Measurements from ENCODE around the gene CYP39A1. TPM values are rescaled to one million over a fixed set of nuclear protein-coding genes. Genes with fewer than 3 reads are reported as not detected.

The CYP39A1 gene
- total RNA-seq, 1 experiment from 2014 or later, result 0.94 TPM

DNA sequence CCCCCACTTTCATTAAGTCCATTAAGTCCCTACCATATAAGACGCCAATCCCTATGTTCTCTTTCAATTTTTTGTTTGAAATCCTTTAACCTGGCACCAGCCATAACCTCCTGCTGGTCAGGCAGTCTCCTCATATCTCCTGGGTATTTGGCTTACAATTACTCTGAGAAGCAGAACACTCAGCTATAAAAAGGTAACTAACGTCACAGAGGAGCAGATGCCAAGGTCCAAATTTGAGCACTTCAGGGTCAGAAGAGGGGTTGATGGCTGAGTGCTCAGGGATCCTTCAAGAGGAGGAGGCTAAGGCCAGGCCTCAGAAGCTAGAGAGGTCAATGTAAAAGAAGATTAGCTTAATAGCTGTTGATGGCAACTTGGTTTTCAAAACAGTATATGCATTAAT, 139.1 kb downstream of the CYP39A1 start:
- no peak for DNase-seq (ENCODE audit: low spot score)

DNA sequence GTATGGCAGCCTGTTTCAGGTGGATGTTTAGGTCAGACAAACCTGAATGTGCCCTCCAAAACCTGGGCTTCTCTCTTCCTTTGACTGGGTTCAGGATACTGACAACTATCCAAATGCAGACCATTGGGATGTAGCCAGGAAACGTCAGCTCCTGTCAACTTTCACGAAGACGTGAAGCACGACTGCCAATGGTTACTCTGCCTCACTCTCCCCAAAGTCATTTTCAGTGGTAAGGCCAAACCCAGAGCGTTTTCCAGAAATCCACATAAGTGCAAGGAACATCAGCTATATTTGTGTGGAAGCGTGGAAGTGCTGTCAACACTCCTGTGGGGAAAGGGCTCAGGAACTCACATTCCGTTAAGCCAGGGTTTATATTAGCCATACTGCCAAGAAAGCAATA, 141.3 kb downstream of the CYP39A1 start:
- no peak for DNase-seq (ENCODE audit: low spot score)

DNA sequence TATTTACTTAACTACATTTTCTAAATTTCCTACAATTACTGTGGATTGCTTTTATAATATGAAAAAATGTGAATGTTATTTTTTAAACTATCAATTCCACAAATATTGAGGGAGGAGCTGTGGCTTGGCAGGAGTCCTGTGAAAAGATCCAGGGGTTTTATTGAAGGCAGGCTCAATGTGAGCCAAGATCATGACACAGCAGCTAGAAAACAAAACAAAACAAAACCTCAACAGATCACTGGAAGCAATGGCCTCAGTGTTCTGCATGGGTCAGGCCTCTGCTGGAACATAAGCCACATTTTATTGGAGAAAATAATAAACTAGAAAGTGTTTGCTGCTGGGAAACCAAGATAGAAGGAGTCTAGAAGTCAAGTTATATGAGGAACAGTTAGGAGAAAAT, 142.0 kb downstream of the CYP39A1 start:
- no peak for DNase-seq (ENCODE audit: low spot score)

DNA sequence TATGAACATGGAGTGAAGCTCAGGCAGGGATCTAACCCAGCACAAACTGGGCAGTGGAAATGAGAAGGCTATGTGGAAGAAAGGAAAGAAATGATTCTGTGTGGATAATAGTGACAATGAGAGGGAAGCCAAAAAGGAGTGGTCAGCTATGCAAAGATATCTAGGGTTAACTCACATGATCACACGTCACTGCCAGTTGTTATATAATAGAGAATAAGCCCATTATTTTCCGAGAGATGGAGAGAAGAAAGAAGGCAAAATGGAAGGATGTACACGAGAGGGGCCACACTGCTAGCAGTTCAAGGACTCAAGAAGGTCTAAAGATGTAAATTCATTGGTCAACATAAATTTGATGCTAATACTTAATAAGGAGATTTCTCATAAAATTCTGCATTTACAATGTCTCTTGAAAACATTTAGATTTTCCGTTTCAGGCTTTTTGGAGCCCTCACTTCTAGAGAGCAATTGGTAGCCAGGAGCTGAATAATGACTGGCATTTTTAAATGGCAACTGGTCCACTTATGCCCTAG, 142.6 kb downstream of the CYP39A1 start:
- no peak for DNase-seq (ENCODE audit: low spot score)

DNA sequence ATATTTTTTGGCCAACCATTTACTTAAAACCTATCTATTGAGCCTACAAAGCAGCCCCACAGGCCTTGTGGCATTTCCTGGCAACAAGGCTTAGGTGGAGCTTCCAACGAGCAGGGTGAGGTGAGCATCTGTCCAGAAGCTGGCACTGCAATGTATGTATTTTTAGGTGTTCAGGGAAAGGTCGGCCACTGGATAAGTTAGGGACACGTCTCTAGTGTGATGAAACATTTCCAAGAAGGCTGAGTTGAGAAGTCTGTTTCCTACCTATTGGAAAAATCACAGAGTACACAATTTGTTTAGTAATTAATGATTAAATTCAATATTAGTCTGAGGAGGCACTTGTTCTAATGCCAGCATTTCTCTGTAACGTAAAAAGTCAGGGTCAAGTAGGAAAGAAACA, 143.6 kb downstream of the CYP39A1 start:
- DNase-seq (ENCODE audit: low spot score), result no peak

DNA sequence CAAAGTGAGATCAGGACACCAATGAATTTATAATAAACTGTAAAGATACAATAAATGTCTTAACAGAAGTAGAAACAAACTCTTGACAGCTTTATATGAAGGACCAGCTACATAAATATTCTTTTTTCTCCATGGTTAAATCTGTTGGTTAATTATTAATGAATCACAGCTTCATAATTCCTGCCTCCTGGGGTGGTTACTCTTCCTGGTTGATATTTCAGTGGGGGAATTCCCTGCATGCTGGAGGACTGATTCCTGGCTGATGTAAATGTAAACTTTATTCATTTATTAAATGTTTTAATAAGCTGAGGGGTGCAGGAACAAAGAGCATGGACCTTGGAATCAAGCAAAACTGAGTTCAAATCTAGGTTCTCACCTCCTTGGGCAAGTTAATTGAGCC, 145.2 kb downstream of the CYP39A1 start:
- peak; percentile 32 for DNase-seq (ENCODE audit: low spot score)

DNA sequence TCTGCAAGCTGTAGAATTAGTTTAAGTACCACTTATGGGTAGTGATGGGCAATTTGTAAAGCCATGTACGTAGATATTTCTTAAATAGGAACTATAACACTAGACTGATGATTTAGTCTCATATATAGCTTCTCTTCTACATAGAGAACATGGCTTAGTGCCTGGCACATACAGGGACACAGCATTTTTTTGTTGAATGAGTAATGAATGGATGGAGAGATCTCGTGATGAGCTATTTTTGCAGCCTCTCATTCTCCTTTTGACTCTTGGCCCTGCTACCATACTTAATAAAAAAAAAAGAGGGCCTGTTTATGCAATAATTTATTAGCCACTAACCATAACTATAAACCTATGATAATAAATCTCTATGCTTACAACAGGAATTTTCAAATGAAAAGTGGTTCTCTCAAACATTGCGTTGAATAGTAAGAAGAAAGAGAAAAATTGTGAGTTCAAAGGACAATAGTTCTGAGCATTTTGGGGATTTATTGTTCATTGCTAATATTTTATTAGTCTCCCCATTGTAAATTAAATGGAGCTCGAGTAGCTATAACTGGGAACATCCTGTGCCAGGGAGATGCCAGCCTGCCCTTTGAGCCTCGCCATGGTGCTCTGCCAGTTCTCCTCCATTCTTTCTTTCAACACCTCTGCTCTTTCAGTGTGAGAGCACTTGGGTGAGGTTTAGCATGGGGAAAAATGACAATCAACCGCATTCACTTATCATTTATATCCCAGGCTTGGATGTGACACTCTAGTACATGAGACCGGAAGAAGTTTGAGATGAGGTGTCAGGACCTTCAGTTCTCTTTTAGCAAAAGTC, 146.7 kb downstream of the CYP39A1 start:
- no peak for DNase-seq (ENCODE audit: low spot score)

DNA sequence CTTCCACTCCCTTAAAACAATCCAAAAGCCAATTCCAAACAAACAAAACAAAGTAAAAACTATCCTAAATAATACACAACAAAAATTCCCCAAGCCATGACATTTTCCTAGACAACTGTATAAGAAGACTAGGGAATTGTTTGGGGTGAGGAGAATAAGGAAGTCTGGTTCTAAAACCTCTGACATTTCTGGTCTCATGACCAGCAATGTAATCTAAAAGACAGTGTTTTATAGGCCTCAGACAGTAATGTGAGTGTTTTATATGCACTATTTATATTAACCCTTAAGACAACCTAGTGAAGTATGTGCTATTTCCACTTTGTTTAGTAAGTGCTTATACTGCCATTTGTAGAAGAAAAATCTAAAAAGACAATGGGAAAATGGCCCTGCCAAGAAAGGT, 148.4 kb downstream of the CYP39A1 start:
- no peak for DNase-seq (ENCODE audit: low spot score)

DNA sequence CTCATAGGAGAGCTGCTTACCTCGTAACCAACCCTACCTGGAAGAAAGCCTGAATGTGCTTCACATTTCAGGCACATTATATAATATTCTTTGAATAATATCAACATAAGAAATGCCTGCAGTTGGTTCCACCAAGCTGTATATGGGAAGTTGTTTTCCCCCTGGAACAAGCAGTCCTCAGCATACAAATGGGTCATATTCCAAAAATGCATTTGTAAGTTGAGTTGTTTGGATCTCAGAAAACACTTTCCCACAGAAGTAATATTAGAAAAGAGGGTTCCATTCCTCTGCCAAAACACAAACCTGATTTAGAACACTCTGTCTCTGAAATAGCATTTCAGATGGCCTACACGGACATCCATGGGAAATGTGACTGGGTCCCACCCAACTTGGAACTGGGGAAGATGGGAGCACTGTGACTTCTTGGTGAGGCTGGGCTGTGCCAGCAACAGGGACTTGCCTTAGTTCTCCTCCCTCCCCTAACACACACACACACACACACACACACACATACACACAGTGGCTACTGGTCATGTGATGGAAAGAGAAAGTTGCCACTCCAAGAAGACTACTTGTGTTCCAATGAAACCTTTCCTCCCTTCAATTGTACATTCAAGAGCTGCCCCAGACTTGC, 150.0 kb downstream of the CYP39A1 start:
- DNase-seq (ENCODE audit: low spot score), result no peak

DNA sequence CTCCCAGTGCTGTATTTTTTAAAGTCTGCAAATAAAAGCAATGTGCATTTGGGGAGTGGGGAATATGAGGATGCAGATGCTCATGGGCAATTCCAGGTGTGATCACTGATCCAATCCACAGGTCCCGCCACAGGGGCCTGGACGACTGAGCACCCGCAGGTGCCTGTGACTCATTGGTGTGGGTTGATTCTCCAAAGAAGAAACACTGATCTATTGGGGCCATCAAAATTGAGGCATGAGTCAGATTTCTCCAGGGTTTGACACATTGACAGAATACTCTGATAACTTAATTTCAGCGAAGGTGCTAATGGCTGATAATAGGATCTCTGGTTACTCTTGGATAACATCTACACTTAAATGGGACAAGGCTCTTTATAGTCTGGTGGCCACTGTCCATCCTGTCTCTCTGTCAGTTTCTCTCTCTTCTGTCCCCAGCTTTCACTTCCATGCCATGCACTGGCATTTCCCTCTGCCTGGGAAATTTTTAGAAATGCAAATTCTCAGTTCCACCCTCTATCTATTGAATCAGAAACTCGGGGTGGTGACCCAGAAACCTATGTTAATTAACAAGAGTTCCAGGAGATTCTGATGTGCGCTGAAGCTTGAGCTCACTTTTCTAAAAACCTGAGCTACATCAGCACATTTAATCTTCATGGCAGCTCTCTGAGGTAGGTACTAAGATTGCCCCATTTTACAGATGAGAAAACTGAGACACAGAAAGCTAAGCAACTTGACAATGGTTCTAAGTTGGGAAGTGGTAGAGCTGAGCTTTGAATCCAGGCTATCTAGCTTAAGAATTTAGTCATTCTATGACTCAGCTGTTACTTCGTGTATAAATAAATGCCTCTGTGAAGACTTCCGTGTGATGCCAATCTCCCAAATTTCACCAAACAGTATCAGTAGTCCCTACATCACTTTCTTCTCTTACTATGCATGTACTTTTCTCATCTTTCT, 151.2 kb downstream of the CYP39A1 start:
- no peak for DNase-seq (ENCODE audit: low spot score)

DNA sequence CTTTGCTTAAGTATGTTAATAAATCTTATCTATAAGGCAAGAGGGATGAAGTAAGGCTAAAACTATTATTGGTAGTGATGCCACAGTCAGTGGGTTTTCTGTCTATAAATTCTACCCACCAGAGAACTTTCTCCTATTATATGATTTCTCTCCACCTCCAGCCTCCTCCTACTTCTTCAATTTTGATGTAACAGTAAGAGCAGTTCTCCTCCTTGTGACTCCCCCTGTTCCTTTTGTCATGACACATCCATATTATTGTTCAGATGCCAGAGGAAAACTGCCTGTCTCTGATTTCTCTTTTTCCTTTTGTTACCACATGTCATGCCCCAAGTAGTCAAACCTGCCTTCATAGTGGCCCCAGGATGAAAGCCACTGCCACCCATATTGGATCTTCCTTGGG, 152.2 kb downstream of the CYP39A1 start:
- DNase-seq (ENCODE audit: low spot score), result no peak

Other genes with a start within 250 kb of the CYP39A1 start
- 0.03 TPM in 1 of 2 replicates, not detected in the other for gene RCAN2, start 161.4 kb downstream of the CYP39A1 start, total RNA-seq (2014; rRNA removed; shearing (Covaris generic))
- gene SLC25A27, start 157 bp upstream of the CYP39A1 start, total RNA-seq (2014; rRNA removed; shearing (Covaris generic)), result 4.6 and 5.8 TPM in 2 replicates
- gene TDRD6, start 35.1 kb upstream of the CYP39A1 start, total RNA-seq (2014; rRNA removed; shearing (Covaris generic)), result not detected in 2 replicates
- not detected in 2 replicates for gene PLA2G7, start 82.6 kb upstream of the CYP39A1 start, total RNA-seq (2014; rRNA removed; shearing (Covaris generic))
- gene ANKRD66, start 94.1 kb upstream of the CYP39A1 start, total RNA-seq (2014; rRNA removed; shearing (Covaris generic)), result not detected in 2 replicates
- gene MEP1A, start 140.6 kb upstream of the CYP39A1 start, total RNA-seq (2014; rRNA removed; shearing (Covaris generic)), result 0.05 TPM in 1 of 2 replicates, not detected in the other